Measurements from ENCODE around the gene MAPT.

DNA sequence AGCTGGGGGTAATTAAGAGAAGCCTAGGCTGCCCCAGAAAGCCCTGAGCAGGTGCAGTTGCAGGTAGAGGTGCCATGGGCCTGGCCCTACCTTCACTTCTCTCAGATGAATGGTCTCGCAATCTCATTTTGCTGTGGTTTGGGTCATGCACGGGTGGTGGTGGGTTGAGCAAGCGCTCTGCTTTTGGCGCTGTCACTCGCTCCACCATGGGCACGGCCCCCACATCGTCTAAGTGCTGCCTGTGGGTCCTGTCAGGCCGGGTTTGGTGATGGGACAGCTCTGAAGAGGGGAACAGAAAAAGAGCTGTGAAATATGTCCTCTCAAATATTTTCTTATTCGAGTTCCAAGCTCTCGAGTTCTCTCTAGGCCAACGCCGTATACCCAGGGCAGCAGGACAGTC, 144.6 kb downstream of the MAPT start:
- TF ChIP-seq CTCF (IDR thresholded peaks at IDR 0.05 in 4 of 5, conservative IDR thresholded peaks at IDR 0.05 in 1 of 5) (no peak), POLR2A (IDR thresholded peaks at IDR 0.05) (no peak)
